ENCODE data around the gene CSF3. TPM values are rescaled to one million over a fixed set of nuclear protein-coding genes. Genes with fewer than 3 reads are reported as not detected.

The CSF3 gene
- total RNA-seq, 1 experiment from 2014 or later, result 0.38 TPM

DNA sequence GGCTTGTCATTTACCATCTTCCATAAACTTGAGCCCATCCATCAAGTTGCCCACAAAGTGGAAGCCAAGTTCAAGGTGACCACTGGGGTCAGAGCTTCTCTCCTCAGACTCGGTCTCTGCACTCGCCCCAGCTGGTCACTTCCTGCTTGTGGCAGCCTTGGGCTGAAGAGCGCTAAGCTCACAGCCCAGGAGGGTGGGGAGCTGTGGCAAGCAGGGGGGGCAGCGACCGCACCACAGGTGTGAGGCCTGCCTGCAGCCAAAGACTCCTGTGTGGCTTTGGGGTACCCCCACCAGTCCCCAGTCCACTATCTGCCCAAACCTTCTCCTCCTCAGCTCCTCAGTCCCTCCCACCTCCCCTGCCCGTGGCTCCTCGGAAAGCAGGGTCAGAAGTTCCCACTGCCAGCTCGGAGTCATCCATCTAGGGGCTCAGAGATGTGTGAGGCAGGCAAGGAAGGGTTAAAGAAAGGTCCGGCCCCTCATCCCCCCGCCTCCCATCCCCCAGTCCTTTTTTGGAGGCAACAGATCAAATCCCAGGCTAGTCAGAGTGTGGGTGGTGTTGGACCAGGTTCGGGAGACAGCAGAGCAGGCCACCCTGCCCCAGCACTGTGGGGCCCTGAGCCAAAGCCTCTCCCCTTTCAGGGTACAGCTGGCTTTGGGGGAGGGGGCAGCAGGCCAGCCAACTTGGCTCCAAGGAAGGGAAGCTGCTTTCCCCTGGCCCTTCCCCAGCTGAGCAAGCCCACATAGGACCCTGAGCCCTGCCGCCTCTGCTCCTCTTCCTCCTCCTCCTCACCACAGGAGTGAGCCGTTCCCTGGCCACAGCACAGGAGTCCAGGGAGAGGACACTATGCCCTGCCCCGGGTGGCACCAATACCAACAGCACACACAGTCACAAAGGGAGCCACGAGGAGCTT lies 3.2 kb downstream of the CSF3 start:
- DNase-seq, result no peak
- BruUV-seq (replicated peaks), result no TSS peak
- H3K27me3 Mint-ChIP-seq (ENCODE audit: unreplicated experiment), result peaks cover 53% of the 10 kb centered on the region
- intact Hi-C loops (cut with micrococcal nuclease; ENCODE audit: unreplicated experiment), result no loop called here
- H3K9me3 Mint-ChIP-seq (ENCODE audit: low read depth, unreplicated experiment), result no peaks in the 10 kb centered on the region
- TF ChIP-seq, protein P1, sequence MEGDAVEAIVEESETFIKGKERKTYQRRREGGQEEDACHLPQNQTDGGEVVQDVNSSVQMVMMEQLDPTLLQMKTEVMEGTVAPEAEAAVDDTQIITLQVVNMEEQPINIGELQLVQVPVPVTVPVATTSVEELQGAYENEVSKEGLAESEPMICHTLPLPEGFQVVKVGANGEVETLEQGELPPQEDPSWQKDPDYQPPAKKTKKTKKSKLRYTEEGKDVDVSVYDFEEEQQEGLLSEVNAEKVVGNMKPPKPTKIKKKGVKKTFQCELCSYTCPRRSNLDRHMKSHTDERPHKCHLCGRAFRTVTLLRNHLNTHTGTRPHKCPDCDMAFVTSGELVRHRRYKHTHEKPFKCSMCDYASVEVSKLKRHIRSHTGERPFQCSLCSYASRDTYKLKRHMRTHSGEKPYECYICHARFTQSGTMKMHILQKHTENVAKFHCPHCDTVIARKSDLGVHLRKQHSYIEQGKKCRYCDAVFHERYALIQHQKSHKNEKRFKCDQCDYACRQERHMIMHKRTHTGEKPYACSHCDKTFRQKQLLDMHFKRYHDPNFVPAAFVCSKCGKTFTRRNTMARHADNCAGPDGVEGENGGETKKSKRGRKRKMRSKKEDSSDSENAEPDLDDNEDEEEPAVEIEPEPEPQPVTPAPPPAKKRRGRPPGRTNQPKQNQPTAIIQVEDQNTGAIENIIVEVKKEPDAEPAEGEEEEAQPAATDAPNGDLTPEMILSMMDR (IDR thresholded peaks at IDR 0.05; ENCODE audit: unreplicated experiment), result no peak
- H3K27ac Mint-ChIP-seq (ENCODE audit: unreplicated experiment), result no peak overlapping the region
- H3K4me3 Mint-ChIP-seq (ENCODE audit: low read depth, unreplicated experiment), result no peak overlapping the region
- CTCF ChIA-PET, result interaction anchor here (0.6 to 76.9 kb wide), 35 partner anchors 13 to 585 kb away, joined by 3 to 6506 read pairs (median 5); partner anchors contain the start of genes GSDMA, GSDMB, LRRC3C and MED24
- H3K4me1 Mint-ChIP-seq (ENCODE audit: low read depth, unreplicated experiment), result peaks cover 25% of the 10 kb centered on the region
- H3K36me3 Mint-ChIP-seq (ENCODE audit: insufficient read depth, unreplicated experiment), result peaks cover 43% of the 10 kb centered on the region

- intact Hi-C loops (cut with micrococcal nuclease; ENCODE audit: unreplicated experiment), result no loop called here
Measured at GRCh38 chr17:40019140-40019991, 4.1 kb downstream of the CSF3 start.

GRCh38 chr17:40020146-40020545 lies 4.9 kb downstream of the CSF3 start:
- TF ChIP-seq, protein P1 (IDR thresholded peaks at IDR 0.05; ENCODE audit: unreplicated experiment), result no peak
- CTCF ChIA-PET, result interaction anchor here (0.5 to 23.5 kb wide), 26 partner anchors 13 to 399 kb away, joined by 3 to 774 read pairs (median 7); partner anchors contain the start of genes CSF3, MED24, NR1D1 and PSMD3
- no peaks in the 10 kb centered on the region for H3K9me3 Mint-ChIP-seq (ENCODE audit: low read depth, unreplicated experiment)
- H3K27me3 Mint-ChIP-seq (ENCODE audit: unreplicated experiment), result peaks cover 37% of the 10 kb centered on the region
- H3K4me1 Mint-ChIP-seq (ENCODE audit: low read depth, unreplicated experiment), result peaks cover 24% of the 10 kb centered on the region
- peaks cover 44% of the 10 kb centered on the region for H3K36me3 Mint-ChIP-seq (ENCODE audit: insufficient read depth, unreplicated experiment)
- BruUV-seq (replicated peaks), result no TSS peak
- no peak overlapping the region for H3K4me3 Mint-ChIP-seq (ENCODE audit: low read depth, unreplicated experiment)
- DNase-seq, result peak; percentile 56
- intact Hi-C loops (cut with micrococcal nuclease; ENCODE audit: unreplicated experiment), result no loop called here
- no peak overlapping the region for H3K27ac Mint-ChIP-seq (ENCODE audit: unreplicated experiment)

More at GRCh38 chr17:40019140-40019991, 4.1 kb downstream of the CSF3 start:
- H3K36me3 Mint-ChIP-seq (ENCODE audit: insufficient read depth, unreplicated experiment), result peaks cover 42% of the 10 kb centered on the region
- DNase-seq, result peak; percentile 86
- CTCF ChIA-PET, result interaction anchor here (0.6 to 76.9 kb wide), 29 partner anchors 12 to 520 kb away, joined by 3 to 6506 read pairs (median 6); partner anchors contain the start of genes CSF3, GSDMA, GSDMB and LRRC3C
- TF ChIP-seq, protein P1 (IDR thresholded peaks at IDR 0.05; ENCODE audit: unreplicated experiment), result no peak
- peaks cover 24% of the 10 kb centered on the region for H3K4me1 Mint-ChIP-seq (ENCODE audit: low read depth, unreplicated experiment)
- TSS peak; percentile 56 for BruUV-seq (replicated peaks)
- H3K27me3 Mint-ChIP-seq (ENCODE audit: unreplicated experiment), result peaks cover 44% of the 10 kb centered on the region
- no peaks in the 10 kb centered on the region for H3K9me3 Mint-ChIP-seq (ENCODE audit: low read depth, unreplicated experiment)
- no peak overlapping the region for H3K27ac Mint-ChIP-seq (ENCODE audit: unreplicated experiment)
- H3K4me3 Mint-ChIP-seq (ENCODE audit: low read depth, unreplicated experiment), result no peak overlapping the region

- intact Hi-C loops (cut with micrococcal nuclease; ENCODE audit: unreplicated experiment), result no loop called here
- no peaks in the 10 kb centered on the region for H3K9me3 Mint-ChIP-seq (ENCODE audit: low read depth, unreplicated experiment)
- peak; percentile 88 for DNase-seq
- TF ChIP-seq, protein P1 (IDR thresholded peaks at IDR 0.05; ENCODE audit: unreplicated experiment), result no peak
- H3K36me3 Mint-ChIP-seq (ENCODE audit: insufficient read depth, unreplicated experiment), result peaks cover 58% of the 10 kb centered on the region
- peaks cover 23% of the 10 kb centered on the region for H3K27me3 Mint-ChIP-seq (ENCODE audit: unreplicated experiment)
- CTCF ChIA-PET, result interaction anchor here (0.6 to 23.5 kb wide), 84 partner anchors 8 to 478 kb away, joined by 3 to 774 read pairs (median 4); partner anchors contain the start of genes CSF3, ERBB2, MED24 and NR1D1
- H3K4me3 Mint-ChIP-seq (ENCODE audit: low read depth, unreplicated experiment), result no peak overlapping the region
- BruUV-seq (replicated peaks), result no TSS peak
- peaks cover 36% of the 10 kb centered on the region for H3K4me1 Mint-ChIP-seq (ENCODE audit: low read depth, unreplicated experiment)
- no peak overlapping the region for H3K27ac Mint-ChIP-seq (ENCODE audit: unreplicated experiment)
Measured at GRCh38 chr17:40021451-40021971, 6.3 kb downstream of the CSF3 start.

Measured in Calu3 (cell line).